Measurements from ENCODE around the gene SERF2. TPM values are rescaled to one million over a fixed set of nuclear protein-coding genes. Genes with fewer than 3 reads are reported as not detected.
A peak's percentile ranks its signal among the peaks of the same experiment; 100 is the strongest.
"Not testable (repeated sequence)": the region's sequence is repeated elsewhere in the genome, so short reads cannot be mapped to it uniquely, and the experiment has no call there.

SERF2 gene
- total and polyA plus RNA-seq, 7 donors, result 471 to 1,648 (median 1,023) TPM

DNA sequence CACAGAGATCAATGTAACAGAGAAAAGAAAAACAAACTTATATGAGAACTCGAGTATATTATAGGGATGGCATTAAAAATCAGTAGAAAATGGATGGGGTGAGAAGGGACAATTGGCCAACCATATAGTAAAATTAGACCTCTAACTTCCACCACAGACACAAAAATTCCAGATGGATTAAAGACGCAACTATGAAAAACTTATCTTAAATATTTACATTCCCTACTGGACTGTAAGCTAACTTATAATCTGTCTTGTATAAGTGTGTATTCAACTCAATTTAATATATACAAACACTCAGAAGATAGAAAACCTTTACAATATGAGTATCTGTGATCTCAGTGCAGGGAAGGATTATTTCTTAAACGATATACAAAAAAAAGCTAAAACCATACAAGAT, 29.4 kb downstream of the SERF2 start:
- DNase-seq, result no peak
- H3K36me3 ChIP-seq (ENCODE audit: insufficient read depth in 1 of 2, low read depth in 1 of 2), result peaks cover 0 to 16% of the 10 kb centered on the region in 2 donors
- 83 to 88% (median 87%) methylated on average over 3 of the region's 3 CpGs for whole genome bisulfite sequencing, 3 donors
- TF ChIP-seq, protein P1, sequence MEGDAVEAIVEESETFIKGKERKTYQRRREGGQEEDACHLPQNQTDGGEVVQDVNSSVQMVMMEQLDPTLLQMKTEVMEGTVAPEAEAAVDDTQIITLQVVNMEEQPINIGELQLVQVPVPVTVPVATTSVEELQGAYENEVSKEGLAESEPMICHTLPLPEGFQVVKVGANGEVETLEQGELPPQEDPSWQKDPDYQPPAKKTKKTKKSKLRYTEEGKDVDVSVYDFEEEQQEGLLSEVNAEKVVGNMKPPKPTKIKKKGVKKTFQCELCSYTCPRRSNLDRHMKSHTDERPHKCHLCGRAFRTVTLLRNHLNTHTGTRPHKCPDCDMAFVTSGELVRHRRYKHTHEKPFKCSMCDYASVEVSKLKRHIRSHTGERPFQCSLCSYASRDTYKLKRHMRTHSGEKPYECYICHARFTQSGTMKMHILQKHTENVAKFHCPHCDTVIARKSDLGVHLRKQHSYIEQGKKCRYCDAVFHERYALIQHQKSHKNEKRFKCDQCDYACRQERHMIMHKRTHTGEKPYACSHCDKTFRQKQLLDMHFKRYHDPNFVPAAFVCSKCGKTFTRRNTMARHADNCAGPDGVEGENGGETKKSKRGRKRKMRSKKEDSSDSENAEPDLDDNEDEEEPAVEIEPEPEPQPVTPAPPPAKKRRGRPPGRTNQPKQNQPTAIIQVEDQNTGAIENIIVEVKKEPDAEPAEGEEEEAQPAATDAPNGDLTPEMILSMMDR (IDR thresholded peaks at IDR 0.05), result no peak
- no peak overlapping the region for H3K27ac ChIP-seq
- H3K4me1 ChIP-seq, result peaks cover 14% of the 10 kb centered on the region
- H3K9me3 ChIP-seq, result no peaks in the 10 kb centered on the region
- ATAC-seq, result no peak
- peaks cover 0 to 11% (median 0%) of the 10 kb centered on the region in 3 donors for H3K27me3 ChIP-seq (ENCODE audit: insufficient read depth in 3 of 3, low read length in 2 of 3)
- H3K4me3 ChIP-seq, result no peak overlapping the region
- intact Hi-C loops (cut with DNase I), result no loop called here

DNA sequence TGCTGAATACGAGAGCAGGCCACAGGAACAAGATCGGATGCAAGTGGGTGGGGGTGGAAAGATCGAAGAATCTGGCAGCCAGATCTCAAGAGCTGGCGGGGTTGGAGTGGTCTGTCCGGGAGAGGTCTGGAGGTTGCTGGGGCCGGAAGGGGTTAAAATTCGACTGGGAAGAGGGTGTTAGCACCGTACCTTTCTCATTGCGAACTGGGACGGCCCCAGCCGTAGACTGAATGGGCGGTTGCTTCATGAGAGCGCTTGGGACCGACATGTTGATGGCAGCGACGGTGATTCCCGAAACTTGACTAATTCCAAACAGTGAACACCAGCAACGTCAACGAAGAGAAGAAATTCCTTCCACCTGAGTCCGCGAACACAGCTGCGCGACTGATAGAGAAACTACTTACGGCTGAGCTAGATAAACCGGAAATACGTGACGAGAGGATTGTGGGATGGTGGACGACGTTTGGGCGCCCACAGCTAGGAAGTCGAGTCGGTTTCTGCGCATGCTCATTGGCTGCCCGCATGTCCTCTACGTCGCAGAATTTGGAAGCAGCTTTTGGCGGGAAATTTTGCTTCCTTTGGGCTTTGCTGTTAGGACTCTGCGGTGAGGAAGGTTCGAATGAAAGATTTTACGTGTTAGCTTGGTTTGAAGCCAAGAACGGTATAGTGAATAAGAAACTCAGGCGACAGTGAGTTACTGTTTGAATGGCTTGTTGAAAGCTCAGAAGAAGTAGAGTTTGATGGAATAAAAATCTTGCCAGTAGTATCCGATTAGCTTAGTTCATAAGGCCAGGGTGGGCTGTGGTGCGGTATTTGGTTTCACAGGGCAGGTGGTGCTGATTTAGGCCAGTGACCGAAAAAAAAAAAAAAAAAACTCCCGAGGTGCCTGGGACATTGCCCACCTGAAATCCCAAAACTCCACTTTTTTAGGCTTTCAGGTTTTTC, 32.5 kb downstream of the SERF2 start, which contains the start of gene MFAP1:
TSS of gene MFAP1 (minus strand) at position 389 of the 945 bp plus-strand sequence. CDS start at position 268, 121 bp downstream.
- ATAC-seq (peak; percentile 95 to 99 (median 97)), DNase-seq (peak; percentile 92 to 97)
- peak within 1 kb of the TSS; percentile 92 for H3K27ac ChIP-seq
- intact Hi-C loops (cut with DNase I), result no loop called here
- TF ChIP-seq, protein P1 (IDR thresholded peaks at IDR 0.05), result no peak
- H3K4me1 ChIP-seq, result peaks cover 20% of the 10 kb centered on the region
- WGBS, 3 donors, result 7 to 8% (median 8%) methylated on average over 46 of the region's 46 CpGs
- no peaks in the 10 kb centered on the region for H3K36me3 ChIP-seq (ENCODE audit: insufficient read depth in 1 of 2, low read depth in 1 of 2)
- peak within 1 kb of the TSS; percentile 83 for H3K4me3 ChIP-seq
- H3K9me3 ChIP-seq, result no peaks in the 10 kb centered on the region
- H3K27me3 ChIP-seq (ENCODE audit: insufficient read depth in 3 of 3, low read length in 2 of 3), result peaks cover 0 to 20% (median 2%) of the 10 kb centered on the region in 3 donors

DNA sequence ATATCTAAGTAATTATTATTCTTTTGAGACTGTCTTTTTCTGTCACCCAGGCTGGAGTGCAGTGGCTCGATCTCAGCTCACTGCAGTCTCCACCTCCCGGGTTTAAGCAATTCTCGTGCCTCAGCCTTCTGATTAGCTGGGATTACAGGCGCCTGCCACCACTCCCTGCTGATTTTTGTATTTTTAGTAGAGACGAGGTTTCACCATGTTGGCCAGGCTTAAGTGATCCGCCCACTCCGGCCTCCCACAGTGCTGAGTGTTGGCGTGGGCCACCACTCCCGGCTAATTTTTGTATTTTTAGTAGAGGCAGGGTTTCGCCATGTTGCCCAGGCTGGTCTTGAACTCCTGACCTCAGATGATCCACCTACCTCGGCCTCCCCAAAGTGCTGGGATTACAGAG, 33.2 kb downstream of the SERF2 start:
- H3K4me3 ChIP-seq; DNase-seq; H3K9me3 ChIP-seq; intact Hi-C loops (cut with DNase I); H3K36me3 ChIP-seq (ENCODE audit: insufficient read depth in 1 of 2, low read depth in 1 of 2); H3K27ac ChIP-seq; ATAC-seq: not testable (repeated sequence)
- H3K27me3 ChIP-seq (ENCODE audit: insufficient read depth in 3 of 3, low read length in 2 of 3), result peaks cover 0 to 20% (median 2%) of the 10 kb centered on the region in 3 donors
- peaks cover 20% of the 10 kb centered on the region for H3K4me1 ChIP-seq
- WGBS, 3 donors, result 91 to 95% (median 93%) methylated on average over 11 of the region's 11 CpGs

DNA sequence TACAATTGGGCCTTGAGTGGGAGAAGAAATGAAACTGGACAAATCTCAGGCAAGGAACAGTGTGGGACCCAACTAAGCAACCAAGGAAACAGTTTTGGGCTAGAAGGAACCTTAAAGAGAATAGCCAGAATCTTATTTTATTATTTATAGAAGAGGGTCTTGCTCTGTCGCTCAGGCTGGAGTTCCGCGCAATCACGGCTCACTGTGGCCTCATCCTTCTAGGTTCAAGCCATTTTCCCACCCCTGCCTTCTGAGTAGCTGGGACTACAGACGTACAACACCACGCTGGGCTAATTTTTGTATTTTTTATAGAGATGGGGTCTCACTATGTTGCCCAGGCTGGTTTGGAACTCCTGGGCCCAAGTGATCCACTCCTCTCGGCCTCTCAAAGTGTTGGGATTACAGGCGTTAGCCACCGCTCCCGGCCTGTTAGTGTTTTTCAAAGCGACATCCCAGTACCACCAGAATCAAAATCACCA, 33.9 kb downstream of the SERF2 start:
- no peaks in the 10 kb centered on the region for H3K36me3 ChIP-seq (ENCODE audit: insufficient read depth in 1 of 2, low read depth in 1 of 2)
- H3K4me3 ChIP-seq, result peak overlapping the region; percentile 64
- no peak for DNase-seq
- H3K27me3 ChIP-seq (ENCODE audit: insufficient read depth in 3 of 3, low read length in 2 of 3), result peaks cover 0 to 20% (median 2%) of the 10 kb centered on the region in 3 donors
- no peak overlapping the region for H3K27ac ChIP-seq
- peaks cover 20% of the 10 kb centered on the region for H3K4me1 ChIP-seq
- WGBS, 3 donors, result 96% methylated on average over 11 of the region's 11 CpGs
- intact Hi-C loops (cut with DNase I), result no loop called here
- no peak for ATAC-seq
- TF ChIP-seq, protein P1 (IDR thresholded peaks at IDR 0.05), result no peak
- H3K9me3 ChIP-seq, result no peaks in the 10 kb centered on the region
